PC-3 (cell line): Measurements from ENCODE around the gene NAT16. TPM values are rescaled to one million over a fixed set of nuclear protein-coding genes. Genes with fewer than 3 reads are reported as not detected.

ENCODE experiments used
- ATAC-seq: fragments of 200-7000 bp; cut with Tn5 transposase; 2 replicates; pipeline ENCODE4 v1.9.1; 2020; ENCODE audit warnings: mild to moderate bottlenecking, moderate library complexity
- BruUV-seq: library from RNA; stranded (reverse); fragments of 400-500 nt; replicated peaks from 2 replicates; lab custom pipeline; 2021; lab: Mats Ljungman, UMichigan
- CTCF ChIA-PET: fragments of 300-600 bp; sonication (Branson Sonifier 250); formaldehyde crosslinking; loops from one replicate; lab custom pipeline; 2022; ENCODE audit warnings: antibody characterized with exemption; lab: Charles Lee
- POLR2A ChIA-PET: fragments of 300-600 bp; sonication (Branson Sonifier 250); formaldehyde crosslinking; loops from one replicate; lab custom pipeline; 2022; ENCODE audit warnings: antibody characterized with exemption; ENCODE audit not compliant: unreplicated experiment; lab: Charles Lee
- DNase-seq: peaks from one replicate; pipeline ENCODE4 v3.0.0-alpha.2; 2015
- H2AFZ ChIP-seq: fragments of 300-600 bp; sonication (generic); 2 replicates; pipeline ENCODE4 v1.6.0; 2016; ENCODE audit warnings: antibody characterized with exemption, low read length
- H3F3A ChIP-seq: fragments of 300-600 bp; sonication (generic); one replicate; pipeline ENCODE4 v1.6.0; 2017; ENCODE audit warnings: antibody characterized with exemption, low read length, control low read depth, mild to moderate bottlenecking; ENCODE audit not compliant: unreplicated experiment
- H3K27ac ChIP-seq: fragments of 300-600 bp; sonication (generic); 2 replicates; pipeline ENCODE4 v1.5.1; 2016; ENCODE audit warnings: mild to moderate bottlenecking, low read length
- H3K27me3 ChIP-seq: fragments of 300-600 bp; sonication (generic); 2 replicates; pipeline ENCODE4 v1.6.1; 2016; ENCODE audit warnings: low read length, mixed read lengths
- H3K36me3 ChIP-seq: fragments of 300-600 bp; sonication (generic); 2 replicates; pipeline ENCODE4 v1.6.1; 2016; ENCODE audit warnings: low read depth, mixed run types, low read length, mixed read lengths
- H3K4me1 ChIP-seq: fragments of 300-600 bp; sonication (generic); 2 replicates; pipeline ENCODE4 v1.5.1; 2016; ENCODE audit warnings: low read length; ENCODE audit not compliant: insufficient read depth
- H3K4me2 ChIP-seq: fragments of 300-600 bp; sonication (generic); 2 replicates; pipeline ENCODE4 v1.6.0; 2016; ENCODE audit warnings: low read length
- H3K4me3 ChIP-seq: fragments of 300-600 bp; sonication (generic); 2 replicates; pipeline ENCODE4 v1.5.1; 2016; ENCODE audit warnings: mild to moderate bottlenecking, low read length, mixed read lengths
- H3K79me2 ChIP-seq: fragments of 300-600 bp; sonication (generic); 2 replicates; pipeline ENCODE4 v1.6.1; 2017; ENCODE audit warnings: low read length, mixed read lengths
- H3K9ac ChIP-seq: fragments of 300-600 bp; sonication (generic); 2 replicates; pipeline ENCODE4 v1.6.0; 2016; ENCODE audit warnings: mild to moderate bottlenecking, low read length
- H3K9me2 ChIP-seq: fragments of 300-600 bp; sonication (generic); replicated peaks from 2 replicates; pipeline ENCODE4 v1.6.1; 2016; ENCODE audit warnings: mixed run types, low read length, mixed read lengths
- H3K9me3 ChIP-seq: fragments of 300-600 bp; sonication (generic); 2 replicates; pipeline ENCODE4 v1.6.1; 2016; ENCODE audit warnings: low read length, mixed read lengths
- H4K20me1 ChIP-seq: fragments of 300-600 bp; sonication (generic); 2 replicates; pipeline ENCODE4 v1.6.1; 2016; ENCODE audit warnings: low read length, mixed read lengths
- EZH2 ChIP-seq: fragments of 300-600 bp; sonication (generic); IDR thresholded peaks from one replicate; pipeline ENCODE4 v1.6.1; 2017; ENCODE audit warnings: antibody characterized with exemption, mild to moderate bottlenecking, low read length; ENCODE audit not compliant: unreplicated experiment
- EZH2phosphoT487 ChIP-seq: fragments of 300-600 bp; sonication (generic); IDR thresholded peaks from 2 replicates; pipeline ENCODE4 v1.6.1; 2018; ENCODE audit warnings: mild to moderate bottlenecking, antibody characterized with exemption, low read length, borderline replicate concordance
- intact Hi-C: fragments of 100-400 bp; cut with micrococcal nuclease; formaldehyde crosslinking; loops from 2 replicates; pipeline ENCODE4 v1.9.0; 2023
- total RNA-seq: library from RNA; depleted of rRNA; stranded (reverse); fragments of >200 nt; gene quantifications from 2 replicates; pipeline ENCODE4 v1.2.3, GENCODE V29; 2014
- TF ChIP-seq, protein P1 (sequence below): fragments of 300-600 bp; sonication (generic); conservative IDR thresholded peaks from 2 replicates; pipeline ENCODE4 v1.5.1; 2017; ENCODE audit warnings: antibody characterized with exemption, low read depth, mild to moderate bottlenecking, low read length

The NAT16 gene
- total RNA-seq, 1 experiment from 2014 or later: 0.26 TPM

DNA sequence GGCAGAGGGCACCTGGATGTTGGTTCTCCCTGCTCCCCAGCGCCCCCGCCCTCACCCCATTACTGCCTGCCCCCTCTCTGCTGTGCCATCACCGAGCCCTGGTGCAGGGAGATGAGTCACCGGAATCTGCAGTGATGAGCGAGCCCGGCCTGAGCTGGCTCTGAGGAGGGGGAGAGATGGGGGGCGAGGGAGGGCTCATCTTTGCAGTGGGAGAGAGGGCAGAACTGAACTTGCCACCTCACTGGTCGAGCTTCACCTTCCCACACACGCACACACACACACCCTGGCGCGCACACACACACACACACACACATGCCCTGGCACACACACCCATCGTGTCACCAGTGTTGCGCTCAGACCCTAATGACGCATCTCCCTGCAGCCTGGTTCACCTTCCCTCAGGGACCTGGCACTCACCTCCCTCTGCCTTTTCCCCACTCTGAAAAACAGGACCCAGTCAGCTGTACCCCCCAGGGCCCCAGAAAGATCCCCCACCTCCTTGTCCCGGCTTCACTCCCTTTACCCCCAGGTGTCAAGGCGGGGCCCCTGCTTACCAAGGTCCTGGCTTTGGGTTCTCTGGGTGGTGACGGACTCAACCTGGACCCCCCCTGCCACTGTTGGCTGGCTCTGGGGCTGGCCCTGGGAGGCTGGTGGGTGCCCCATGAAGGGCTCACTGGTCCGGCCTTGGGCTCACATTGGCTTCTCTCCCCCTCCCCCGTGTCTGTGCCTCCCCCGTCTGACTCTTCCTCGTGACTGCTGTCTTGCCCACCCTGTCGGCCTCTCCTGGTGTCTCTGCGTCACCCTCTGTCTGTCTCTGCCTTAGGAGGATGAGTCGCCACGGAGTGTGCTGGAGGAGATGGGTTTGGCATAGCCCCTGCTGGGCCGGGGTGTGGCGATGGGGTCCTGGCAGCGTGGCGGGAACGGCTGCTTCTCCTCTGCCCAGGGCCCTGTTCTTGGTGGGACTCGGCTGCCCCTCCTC, 20.1 kb downstream of the NAT16 start:
- H3K4me2 ChIP-seq: peak overlapping the region; percentile 73
- ATAC-seq: peak; percentile 59
- peak overlapping the region; percentile 64 for H3K9ac ChIP-seq
- TF ChIP-seq EZH2 (no peak), EZH2phosphoT487 (no peak)
- TF ChIP-seq, protein P1, sequence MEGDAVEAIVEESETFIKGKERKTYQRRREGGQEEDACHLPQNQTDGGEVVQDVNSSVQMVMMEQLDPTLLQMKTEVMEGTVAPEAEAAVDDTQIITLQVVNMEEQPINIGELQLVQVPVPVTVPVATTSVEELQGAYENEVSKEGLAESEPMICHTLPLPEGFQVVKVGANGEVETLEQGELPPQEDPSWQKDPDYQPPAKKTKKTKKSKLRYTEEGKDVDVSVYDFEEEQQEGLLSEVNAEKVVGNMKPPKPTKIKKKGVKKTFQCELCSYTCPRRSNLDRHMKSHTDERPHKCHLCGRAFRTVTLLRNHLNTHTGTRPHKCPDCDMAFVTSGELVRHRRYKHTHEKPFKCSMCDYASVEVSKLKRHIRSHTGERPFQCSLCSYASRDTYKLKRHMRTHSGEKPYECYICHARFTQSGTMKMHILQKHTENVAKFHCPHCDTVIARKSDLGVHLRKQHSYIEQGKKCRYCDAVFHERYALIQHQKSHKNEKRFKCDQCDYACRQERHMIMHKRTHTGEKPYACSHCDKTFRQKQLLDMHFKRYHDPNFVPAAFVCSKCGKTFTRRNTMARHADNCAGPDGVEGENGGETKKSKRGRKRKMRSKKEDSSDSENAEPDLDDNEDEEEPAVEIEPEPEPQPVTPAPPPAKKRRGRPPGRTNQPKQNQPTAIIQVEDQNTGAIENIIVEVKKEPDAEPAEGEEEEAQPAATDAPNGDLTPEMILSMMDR: no peak
- no peak overlapping the region for H3K4me3 ChIP-seq
- POLR2A ChIA-PET: interaction anchor here (0.7 kb wide), 1 partner anchor 57 kb away, joined by 6 read pairs; the partner anchor contains the start of gene PLOD3
- peak overlapping the region; percentile 90 for H3K27ac ChIP-seq
- H3F3A ChIP-seq: no peaks in the 10 kb centered on the region
- no peaks in the 10 kb centered on the region for H3K9me3 ChIP-seq
- H3K9me2 ChIP-seq: no peaks in the 10 kb centered on the region
- no peak overlapping the region for H2AFZ ChIP-seq
- no peaks in the 10 kb centered on the region for H4K20me1 ChIP-seq
- no TSS peak for BruUV-seq
- peaks cover 6% of the 10 kb centered on the region; the same call in 1 of the 2 replicates for H3K27me3 ChIP-seq
- H3K4me1 ChIP-seq: peaks cover 69% of the 10 kb centered on the region
- DNase-seq: peak; percentile 79
- peaks cover 17% of the 10 kb centered on the region for H3K79me2 ChIP-seq
- CTCF ChIA-PET: interaction anchor here (1.0 to 1.1 kb wide), 2 partner anchors 16 to 33 kb away, joined by 4 to 8 read pairs; no protein-coding TSS in a partner anchor
- H3K36me3 ChIP-seq: peaks cover 9% of the 10 kb centered on the region; the same call in 1 of the 2 replicates
- intact Hi-C loops: no loop called here

DNA sequence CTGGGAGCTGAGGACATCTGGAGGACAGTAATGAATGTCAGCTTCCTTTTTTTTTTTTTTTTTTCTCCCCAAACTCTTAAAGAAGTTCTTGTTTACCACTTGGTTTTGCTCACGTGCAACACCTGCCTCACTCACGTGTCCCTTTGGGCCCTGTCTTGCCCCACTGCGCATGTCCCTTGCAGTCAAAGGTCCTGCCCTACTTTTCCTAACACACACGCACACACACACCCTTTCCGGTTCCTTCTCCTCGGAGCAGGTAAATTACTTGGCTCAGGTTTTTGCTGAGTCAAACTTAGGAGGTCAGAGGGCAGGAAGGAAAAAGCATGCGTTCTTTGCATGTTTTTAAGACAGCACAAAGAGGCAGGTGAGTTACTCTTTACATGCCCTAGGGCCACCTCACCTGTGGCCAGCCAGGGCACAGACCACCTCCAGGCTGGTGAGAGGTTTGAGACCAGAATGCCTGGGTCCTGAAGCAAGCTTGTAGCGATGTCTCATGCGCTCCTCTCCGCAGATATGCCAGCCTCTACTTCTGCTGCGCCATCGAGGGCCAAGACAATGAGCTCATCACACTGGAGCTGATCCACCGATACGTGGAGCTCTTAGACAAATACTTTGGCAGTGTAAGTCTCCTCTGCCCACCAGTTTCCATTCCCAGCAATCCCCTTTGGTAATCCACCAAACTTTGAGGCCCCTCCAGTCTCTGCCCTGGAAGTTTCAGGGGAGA, 23.1 kb downstream of the NAT16 start:
- ATAC-seq (no peak), DNase-seq (peak; percentile 77)
- Histone ChIP-seq H3K4me2 (peak overlapping the region; percentile 53), H4K20me1 (no peaks in the 10 kb centered on the region), H3K27me3 (no peaks in the 10 kb centered on the region), H3K9ac (peak overlapping the region; percentile 28; the same call in 1 of the 2 replicates), H3K79me2 (peaks cover 21% of the 10 kb centered on the region), H2AFZ (no peak overlapping the region), H3K9me2 (no peaks in the 10 kb centered on the region), H3F3A (no peaks in the 10 kb centered on the region), H3K4me1 (peaks cover 54% of the 10 kb centered on the region), H3K36me3 (peaks cover 9% of the 10 kb centered on the region; the same call in 1 of the 2 replicates), H3K27ac (peak overlapping the region; percentile 78), H3K9me3 (no peaks in the 10 kb centered on the region), H3K4me3 (no peak overlapping the region)
- BruUV-seq: no TSS peak
- ChIA-PET CTCF (interaction anchor here (1.0 to 1.3 kb wide), 2 partner anchors 11 to 13 kb away, joined by 3 to 19 read pairs; no protein-coding TSS in a partner anchor), POLR2A (interaction anchor here (0.6 kb wide), 1 partner anchor 72 kb away, joined by 4 read pairs; no protein-coding TSS in a partner anchor)
- TF ChIP-seq, protein P1: no peak
- TF ChIP-seq EZH2 (no peak), EZH2phosphoT487 (no peak)
- intact Hi-C loops: no loop called here
